ENCODE measurements around the gene CDK14.

CDK14 gene

GRCh38 chr7:91050677-91051076 lies 454.6 kb downstream of the CDK14 start:
- H3K4me1 ChIP-seq (ENCODE audit: control insufficient read depth in 5 of 5, insufficient read depth in 5 of 5, low read length in 5 of 5), result peaks cover 0 to 5% (median 0%) of the 10 kb centered on the region in 5 donors
- H3K9ac ChIP-seq (ENCODE audit: low read length in 5 of 5), result no peak overlapping the region
- H3K9me3 ChIP-seq (ENCODE audit: control insufficient read depth in 5 of 5, low read length in 5 of 5), result no peaks in the 10 kb centered on the region
- H3K27me3 ChIP-seq (ENCODE audit: control insufficient read depth in 5 of 5, insufficient read depth in 4 of 5, low read length in 5 of 5), result no peaks in the 10 kb centered on the region
- H3K36me3 ChIP-seq (ENCODE audit: control insufficient read depth in 5 of 5, insufficient read depth in 5 of 5, low read length in 5 of 5), result no peaks in the 10 kb centered on the region
- no peak overlapping the region for H3K27ac ChIP-seq (ENCODE audit: low read depth, low read length)
- peak overlapping the region in 3 of 5 donors; percentile 33 to 38 (median 35) for H3K4me3 ChIP-seq (ENCODE audit: low read depth in 1 of 5, low read length in 5 of 5)

DNA sequence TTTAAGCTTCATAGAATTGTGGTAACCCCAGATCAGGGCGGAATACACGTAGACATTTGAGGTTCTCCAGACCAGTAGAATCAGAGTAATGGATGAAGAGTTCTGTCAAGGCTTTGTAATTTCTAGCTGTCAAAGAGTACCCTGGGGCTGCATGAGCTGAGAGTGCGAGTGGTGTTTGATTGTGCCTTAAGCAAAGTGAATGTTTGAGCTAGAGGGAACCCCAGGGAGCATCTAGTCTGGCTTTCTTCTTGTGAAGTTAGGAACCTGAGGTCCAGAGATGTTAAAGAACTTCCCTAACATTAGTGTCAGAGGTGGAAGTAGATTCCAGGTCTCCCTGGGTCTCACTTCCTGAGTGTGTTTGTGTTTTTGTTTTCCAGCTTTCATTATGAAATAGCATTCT lies 455.8 kb downstream of the CDK14 start:
- H3K36me3 ChIP-seq (ENCODE audit: control insufficient read depth in 5 of 5, insufficient read depth in 5 of 5, low read length in 5 of 5), result no peaks in the 10 kb centered on the region
- no peaks in the 10 kb centered on the region for H3K9me3 ChIP-seq (ENCODE audit: control insufficient read depth in 5 of 5, low read length in 5 of 5)
- H3K27me3 ChIP-seq (ENCODE audit: control insufficient read depth in 5 of 5, insufficient read depth in 4 of 5, low read length in 5 of 5), result no peaks in the 10 kb centered on the region
- no peak overlapping the region for H3K4me3 ChIP-seq (ENCODE audit: low read depth in 1 of 5, low read length in 5 of 5)
- peaks cover 0 to 5% (median 0%) of the 10 kb centered on the region in 5 donors for H3K4me1 ChIP-seq (ENCODE audit: control insufficient read depth in 5 of 5, insufficient read depth in 5 of 5, low read length in 5 of 5)
- H3K27ac ChIP-seq (ENCODE audit: low read depth, low read length), result no peak overlapping the region
- no peak overlapping the region for H3K9ac ChIP-seq (ENCODE audit: low read length in 5 of 5)

- Histone ChIP-seq H3K9me3 (ENCODE audit: control insufficient read depth in 5 of 5, low read length in 5 of 5) (no peaks in the 10 kb centered on the region), H3K4me1 (ENCODE audit: control insufficient read depth in 5 of 5, insufficient read depth in 5 of 5, low read length in 5 of 5) (peaks cover 0 to 5% (median 0%) of the 10 kb centered on the region in 5 donors), H3K9ac (ENCODE audit: low read length in 5 of 5) (no peak overlapping the region), H3K27me3 (ENCODE audit: control insufficient read depth in 5 of 5, insufficient read depth in 4 of 5, low read length in 5 of 5) (no peaks in the 10 kb centered on the region), H3K36me3 (ENCODE audit: control insufficient read depth in 5 of 5, insufficient read depth in 5 of 5, low read length in 5 of 5) (no peaks in the 10 kb centered on the region), H3K4me3 (ENCODE audit: low read depth in 1 of 5, low read length in 5 of 5) (no peak overlapping the region), H3K27ac (ENCODE audit: low read depth, low read length) (no peak overlapping the region)
Observed at GRCh38 chr7:91054374-91054773, 458.3 kb downstream of the CDK14 start.

DNA sequence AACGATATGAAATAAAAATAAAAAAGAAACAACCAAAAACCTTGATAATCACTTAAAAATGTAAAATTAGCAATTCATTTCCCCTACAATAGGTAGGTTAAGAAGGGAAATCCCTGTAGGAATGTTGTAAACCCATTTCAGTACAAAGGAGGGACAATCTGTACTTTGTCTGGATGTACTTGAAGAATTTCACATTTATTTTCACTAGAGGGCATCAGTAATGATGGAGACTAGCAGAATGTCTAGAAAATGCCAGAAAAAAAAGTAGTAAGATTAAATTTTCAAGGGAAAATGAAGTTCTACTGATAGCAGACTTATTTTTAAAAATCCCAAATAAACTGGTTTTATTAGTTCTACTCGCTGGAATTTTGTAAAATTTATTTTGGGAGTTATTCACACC lies 459.1 kb downstream of the CDK14 start:
- Histone ChIP-seq H3K4me3 (ENCODE audit: low read depth in 1 of 5, low read length in 5 of 5) (no peak overlapping the region), H3K27ac (ENCODE audit: low read depth, low read length) (no peak overlapping the region), H3K9me3 (ENCODE audit: control insufficient read depth in 5 of 5, low read length in 5 of 5) (no peaks in the 10 kb centered on the region), H3K36me3 (ENCODE audit: control insufficient read depth in 5 of 5, insufficient read depth in 5 of 5, low read length in 5 of 5) (no peaks in the 10 kb centered on the region), H3K4me1 (ENCODE audit: control insufficient read depth in 5 of 5, insufficient read depth in 5 of 5, low read length in 5 of 5) (peaks cover 0 to 5% (median 0%) of the 10 kb centered on the region in 5 donors), H3K27me3 (ENCODE audit: control insufficient read depth in 5 of 5, insufficient read depth in 4 of 5, low read length in 5 of 5) (no peaks in the 10 kb centered on the region), H3K9ac (ENCODE audit: low read length in 5 of 5) (no peak overlapping the region)

DNA sequence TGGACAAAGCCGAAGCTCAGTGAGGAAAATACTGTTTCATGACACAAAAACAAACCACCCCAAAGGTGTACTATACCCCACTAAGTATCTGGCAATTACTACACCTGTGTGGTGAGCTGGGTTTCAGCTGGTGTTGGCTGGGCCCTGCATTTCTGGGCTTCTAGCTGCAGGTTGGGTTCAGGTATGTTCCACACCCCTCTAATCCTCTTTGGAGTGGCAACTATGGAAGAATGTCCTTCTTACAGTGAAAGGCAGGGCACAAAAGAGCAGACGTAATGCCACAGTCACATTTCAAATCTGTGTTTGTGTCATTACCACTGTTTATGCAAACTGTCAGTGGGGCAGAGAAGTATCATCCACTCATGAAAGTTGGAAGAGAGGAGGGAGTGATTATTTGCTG lies 466.6 kb downstream of the CDK14 start:
- no peak overlapping the region for H3K27ac ChIP-seq (ENCODE audit: low read depth, low read length)
- no peaks in the 10 kb centered on the region for H3K36me3 ChIP-seq (ENCODE audit: control insufficient read depth in 5 of 5, insufficient read depth in 5 of 5, low read length in 5 of 5)

DNA sequence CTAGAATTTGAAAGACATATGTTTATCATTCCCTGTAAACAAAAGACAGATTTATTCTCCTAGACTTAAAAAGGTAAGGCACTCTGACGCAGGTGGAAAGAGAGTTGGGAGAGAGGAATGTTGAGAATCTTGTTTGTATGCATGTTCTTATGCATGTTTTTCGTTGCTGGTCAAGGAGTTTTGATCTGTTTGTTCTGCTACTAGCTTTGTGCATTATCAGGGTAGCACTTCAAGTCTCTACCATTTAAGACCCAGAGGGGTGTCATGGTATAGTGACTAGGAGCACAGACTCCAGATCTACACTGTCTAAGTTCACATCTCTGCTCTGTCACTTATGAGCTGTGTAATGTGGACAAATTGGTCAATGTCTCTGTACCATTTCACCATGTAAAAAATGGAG lies 467.9 kb downstream of the CDK14 start:
- Histone ChIP-seq H3K9me3 (ENCODE audit: control insufficient read depth in 5 of 5, low read length in 5 of 5) (no peaks in the 10 kb centered on the region), H3K36me3 (ENCODE audit: control insufficient read depth in 5 of 5, insufficient read depth in 5 of 5, low read length in 5 of 5) (no peaks in the 10 kb centered on the region), H3K4me3 (ENCODE audit: low read depth in 1 of 5, low read length in 5 of 5) (no peak overlapping the region), H3K9ac (ENCODE audit: low read length in 5 of 5) (no peak overlapping the region), H3K27me3 (ENCODE audit: control insufficient read depth in 5 of 5, insufficient read depth in 4 of 5, low read length in 5 of 5) (no peaks in the 10 kb centered on the region), H3K27ac (ENCODE audit: low read depth, low read length) (no peak overlapping the region), H3K4me1 (ENCODE audit: control insufficient read depth in 5 of 5, insufficient read depth in 5 of 5, low read length in 5 of 5) (no peaks in the 10 kb centered on the region)

More for the DNA sequence above, 466.6 kb downstream of the CDK14 start:
- H3K4me1 ChIP-seq (ENCODE audit: control insufficient read depth in 5 of 5, insufficient read depth in 5 of 5, low read length in 5 of 5), result no peaks in the 10 kb centered on the region
- H3K4me3 ChIP-seq (ENCODE audit: low read depth in 1 of 5, low read length in 5 of 5), result no peak overlapping the region
- H3K9ac ChIP-seq (ENCODE audit: low read length in 5 of 5), result no peak overlapping the region
- no peaks in the 10 kb centered on the region for H3K9me3 ChIP-seq (ENCODE audit: control insufficient read depth in 5 of 5, low read length in 5 of 5)
- no peaks in the 10 kb centered on the region for H3K27me3 ChIP-seq (ENCODE audit: control insufficient read depth in 5 of 5, insufficient read depth in 4 of 5, low read length in 5 of 5)

- Histone ChIP-seq H3K4me3 (ENCODE audit: low read depth in 1 of 5, low read length in 5 of 5) (no peak overlapping the region), H3K9ac (ENCODE audit: low read length in 5 of 5) (no peak overlapping the region), H3K36me3 (ENCODE audit: control insufficient read depth in 5 of 5, insufficient read depth in 5 of 5, low read length in 5 of 5) (no peaks in the 10 kb centered on the region), H3K4me1 (ENCODE audit: control insufficient read depth in 5 of 5, insufficient read depth in 5 of 5, low read length in 5 of 5) (no peaks in the 10 kb centered on the region), H3K27me3 (ENCODE audit: control insufficient read depth in 5 of 5, insufficient read depth in 4 of 5, low read length in 5 of 5) (no peaks in the 10 kb centered on the region), H3K27ac (ENCODE audit: low read depth, low read length) (no peak overlapping the region), H3K9me3 (ENCODE audit: control insufficient read depth in 5 of 5, low read length in 5 of 5) (no peaks in the 10 kb centered on the region)
Observed at GRCh38 chr7:91064938-91065337, 468.8 kb downstream of the CDK14 start.

DNA sequence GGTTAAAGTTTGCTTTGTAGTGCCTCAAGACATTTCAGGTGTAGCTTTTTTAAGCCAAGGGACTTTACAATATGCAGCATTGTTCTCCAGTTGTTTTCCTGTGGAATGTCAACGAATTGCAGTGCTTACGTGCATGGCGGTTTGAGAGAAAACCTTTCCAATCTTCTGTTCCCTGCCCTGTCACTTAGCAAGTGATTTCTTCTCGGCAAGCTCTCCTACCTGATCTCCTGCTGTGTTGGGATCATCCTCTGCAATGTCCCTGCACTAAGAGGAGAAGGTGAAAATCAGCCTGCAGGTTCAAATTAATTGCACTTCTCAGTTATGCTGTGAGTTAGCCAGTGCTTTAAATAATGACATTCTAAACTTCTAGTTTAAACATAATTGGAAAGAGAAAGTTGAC lies 470.5 kb downstream of the CDK14 start:
- H3K27me3 ChIP-seq (ENCODE audit: control insufficient read depth in 5 of 5, insufficient read depth in 4 of 5, low read length in 5 of 5), result no peaks in the 10 kb centered on the region
- H3K9me3 ChIP-seq (ENCODE audit: control insufficient read depth in 5 of 5, low read length in 5 of 5), result no peaks in the 10 kb centered on the region
- no peaks in the 10 kb centered on the region for H3K4me1 ChIP-seq (ENCODE audit: control insufficient read depth in 5 of 5, insufficient read depth in 5 of 5, low read length in 5 of 5)
- no peak overlapping the region for H3K9ac ChIP-seq (ENCODE audit: low read length in 5 of 5)
- H3K27ac ChIP-seq (ENCODE audit: low read depth, low read length), result no peak overlapping the region
- H3K4me3 ChIP-seq (ENCODE audit: low read depth in 1 of 5, low read length in 5 of 5), result no peak overlapping the region
- H3K36me3 ChIP-seq (ENCODE audit: control insufficient read depth in 5 of 5, insufficient read depth in 5 of 5, low read length in 5 of 5), result no peaks in the 10 kb centered on the region

DNA sequence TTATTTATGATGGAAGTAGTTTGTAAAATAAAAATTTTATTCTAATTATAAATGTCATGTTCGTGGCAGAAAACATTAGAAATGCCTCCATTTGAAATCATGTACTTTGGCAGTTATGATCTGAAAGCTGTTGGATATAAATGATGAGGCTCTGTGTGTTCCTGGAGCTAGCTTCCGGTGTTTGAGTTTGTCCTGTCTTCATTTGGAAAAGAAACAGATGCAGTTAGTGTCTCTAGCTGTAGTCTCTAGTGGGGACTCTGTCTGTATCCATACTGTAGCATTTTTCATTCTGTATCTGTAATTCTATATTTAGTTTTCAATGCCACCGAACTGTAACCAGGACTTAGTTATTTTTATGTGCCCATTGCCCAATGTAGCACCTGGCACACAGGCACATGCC lies 471.1 kb downstream of the CDK14 start:
- Histone ChIP-seq H3K27ac (ENCODE audit: low read depth, low read length) (no peak overlapping the region), H3K9me3 (ENCODE audit: control insufficient read depth in 5 of 5, low read length in 5 of 5) (no peaks in the 10 kb centered on the region), H3K9ac (ENCODE audit: low read length in 5 of 5) (no peak overlapping the region), H3K36me3 (ENCODE audit: control insufficient read depth in 5 of 5, insufficient read depth in 5 of 5, low read length in 5 of 5) (no peaks in the 10 kb centered on the region), H3K27me3 (ENCODE audit: control insufficient read depth in 5 of 5, insufficient read depth in 4 of 5, low read length in 5 of 5) (no peaks in the 10 kb centered on the region), H3K4me1 (ENCODE audit: control insufficient read depth in 5 of 5, insufficient read depth in 5 of 5, low read length in 5 of 5) (no peaks in the 10 kb centered on the region), H3K4me3 (ENCODE audit: low read depth in 1 of 5, low read length in 5 of 5) (no peak overlapping the region)

- H3K4me1 ChIP-seq (ENCODE audit: control insufficient read depth in 5 of 5, insufficient read depth in 5 of 5, low read length in 5 of 5), result no peaks in the 10 kb centered on the region
- H3K9me3 ChIP-seq (ENCODE audit: control insufficient read depth in 5 of 5, low read length in 5 of 5), result no peaks in the 10 kb centered on the region
- H3K4me3 ChIP-seq (ENCODE audit: low read depth in 1 of 5, low read length in 5 of 5), result no peak overlapping the region
- H3K27me3 ChIP-seq (ENCODE audit: control insufficient read depth in 5 of 5, insufficient read depth in 4 of 5, low read length in 5 of 5), result no peaks in the 10 kb centered on the region
- H3K27ac ChIP-seq (ENCODE audit: low read depth, low read length), result no peak overlapping the region
- no peak overlapping the region for H3K9ac ChIP-seq (ENCODE audit: low read length in 5 of 5)
- H3K36me3 ChIP-seq (ENCODE audit: control insufficient read depth in 5 of 5, insufficient read depth in 5 of 5, low read length in 5 of 5), result no peaks in the 10 kb centered on the region
Observed at GRCh38 chr7:91068136-91068795, 472.1 kb downstream of the CDK14 start.
